ENCODE results near the gene GBP7. TPM values are rescaled to one million over a fixed set of nuclear protein-coding genes. Genes with fewer than 3 reads are reported as not detected.

The GBP7 gene
- total RNA-seq, 8 experiments from 2014 or later = 0.19 TPM; not detected in 7

DNA sequence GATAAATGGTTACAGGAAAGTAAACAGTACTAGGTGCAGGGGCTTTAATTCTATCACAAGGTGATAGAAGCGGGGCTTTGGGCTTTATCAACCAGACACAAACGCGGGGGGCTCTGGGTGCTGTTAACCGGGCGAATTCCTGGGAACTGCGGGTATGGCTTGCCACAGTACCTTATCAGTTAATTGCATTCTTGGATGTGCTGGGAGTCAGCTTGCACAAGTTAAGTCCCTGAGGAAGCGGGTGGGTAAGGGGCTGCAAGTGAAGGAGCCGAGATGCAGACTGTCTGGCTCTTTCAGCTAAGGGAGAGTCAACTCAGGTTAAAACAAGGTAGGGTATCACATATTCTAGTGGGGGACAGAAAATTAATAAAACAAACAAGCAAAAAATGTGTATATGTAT lies 22.3 kb upstream of the GBP7 start:
- no peaks in the 10 kb centered on the region for H3K4me1 ChIP-seq (replicated peaks in 1 of 2)
- ATAC-seq (replicated peaks in 6 of 8) = no peak
- no peak overlapping the region for H3K27ac ChIP-seq
- H3K4me3 ChIP-seq = no peak overlapping the region
- 43 to 96% (median 85%) methylated on average over 4 to 8 of the region's 8 CpGs; no CpG with 5 or more reads in 3 of the 10 experiments for WGBS, 10 experiments
- in situ Hi-C loops (cut with MboI; ENCODE audit: low pct_unique_long_range_greater_than_20kb in 2 of 9, low sequenced_read_pairs in 9 of 9, unreplicated experiment in 9 of 9) = no loop called here

GRCh38 chr1:89195476-89195875 lies 19.7 kb upstream of the GBP7 start:
- no peak for ATAC-seq (replicated peaks in 6 of 8)
- Histone ChIP-seq H3K27ac (no peak overlapping the region), H3K4me3 (no peak overlapping the region), H3K4me1 (replicated peaks in 1 of 2) (no peaks in the 10 kb centered on the region)
- in situ Hi-C loops (cut with MboI; ENCODE audit: low pct_unique_long_range_greater_than_20kb in 2 of 9, low sequenced_read_pairs in 9 of 9, unreplicated experiment in 9 of 9) = no loop called here
- WGBS, 10 experiments = 70 to 100% (median 88%) methylated on average over 2 to 3 of the region's 3 CpGs

- Histone ChIP-seq H3K4me1 (replicated peaks in 1 of 2) (no peaks in the 10 kb centered on the region), H3K4me3 (no peak overlapping the region), H3K27ac (no peak overlapping the region)
- in situ Hi-C loops (cut with MboI; ENCODE audit: low pct_unique_long_range_greater_than_20kb in 2 of 9, low sequenced_read_pairs in 9 of 9, unreplicated experiment in 9 of 9) = no loop called here
- WGBS, 10 experiments = 15 to 89% (median 75%) methylated on average over 1 to 5 of the region's 5 CpGs; no CpG with 5 or more reads in 2 of the 10 experiments
- peak in 3 of 8 experiments; percentile 62 to 75 (median 71) for ATAC-seq (replicated peaks in 6 of 8)
These were observed 15.5 kb upstream of the GBP7 start for GRCh38 chr1:89191314-89191713.

GRCh38 chr1:89190017-89190416 lies 14.2 kb upstream of the GBP7 start:
- Histone ChIP-seq H3K27ac (no peak overlapping the region), H3K4me3 (no peak overlapping the region), H3K4me1 (replicated peaks in 1 of 2) (no peaks in the 10 kb centered on the region)
- WGBS, 10 experiments = 57 to 100% (median 80%) methylated on average over 1 to 4 of the region's 4 CpGs; no CpG with 5 or more reads in 1 of the 10 experiments
- ATAC-seq (replicated peaks in 6 of 8) = no peak
- in situ Hi-C loops (cut with MboI; ENCODE audit: low pct_unique_long_range_greater_than_20kb in 2 of 9, low sequenced_read_pairs in 9 of 9, unreplicated experiment in 9 of 9) = no loop called here

DNA sequence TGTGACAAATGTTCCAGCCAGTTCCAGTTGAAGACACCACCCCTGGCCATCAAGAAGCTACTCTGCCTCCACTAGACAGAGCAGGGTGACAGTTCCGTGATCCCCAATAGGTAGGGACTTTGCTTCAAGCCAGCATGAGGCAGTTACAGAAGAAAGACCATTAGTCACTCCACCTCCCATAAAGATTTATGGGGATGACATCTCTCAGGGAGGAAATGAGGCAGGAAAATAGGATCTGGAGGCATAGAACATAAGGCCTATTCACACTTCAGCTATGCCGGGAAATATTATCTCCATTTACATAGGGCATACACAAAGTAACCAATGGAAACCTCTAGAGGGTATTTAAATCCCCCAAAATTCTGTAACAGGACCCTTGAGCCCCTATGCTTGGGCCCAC lies 3.5 kb upstream of the GBP7 start:
- no peak overlapping the region for H3K27ac ChIP-seq
- in situ Hi-C loops (cut with MboI; ENCODE audit: low pct_unique_long_range_greater_than_20kb in 2 of 9, low sequenced_read_pairs in 9 of 9, unreplicated experiment in 9 of 9) = no loop called here
- ATAC-seq (replicated peaks in 6 of 8) = peak in 1 of 8 experiments; percentile 15
- WGBS, 10 experiments = 67 to 100% (median 96%) methylated on average over 1 to 2 of the region's 2 CpGs; no CpG with 5 or more reads in 2 of the 10 experiments
- no peak overlapping the region for H3K4me3 ChIP-seq
- no peaks in the 10 kb centered on the region for H3K4me1 ChIP-seq (replicated peaks in 1 of 2)

DNA sequence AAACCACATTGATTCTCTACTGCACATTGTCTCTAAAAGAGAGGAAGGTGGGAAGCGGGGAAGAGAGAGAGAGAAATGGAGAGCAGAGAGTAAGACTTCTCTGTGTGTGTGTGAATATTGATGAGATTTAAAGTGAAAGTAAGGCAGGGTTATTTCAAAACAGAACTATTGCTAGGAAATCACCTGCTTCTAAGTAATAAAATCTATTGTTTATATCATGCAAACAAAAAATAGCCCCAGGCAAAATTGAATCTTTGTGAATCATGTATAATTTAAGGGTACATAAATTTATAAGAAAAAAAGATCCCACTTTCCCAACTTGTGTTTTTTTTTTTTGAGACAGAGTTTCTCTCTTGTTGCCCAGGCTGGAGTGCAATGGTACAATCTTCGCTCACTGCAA lies 1.2 kb upstream of the GBP7 start:
- Histone ChIP-seq H3K4me1 (replicated peaks in 1 of 2) (no peaks in the 10 kb centered on the region), H3K4me3 (no peak overlapping the region), H3K27ac (no peak overlapping the region)
- 57 to 100% (median 93%) methylated on average over 1 to 2 of the region's 2 CpGs; no CpG with 5 or more reads in 1 of the 10 experiments for WGBS, 10 experiments
- no peak for ATAC-seq (replicated peaks in 6 of 8)
- in situ Hi-C loops (cut with MboI; ENCODE audit: low pct_unique_long_range_greater_than_20kb in 2 of 9, low sequenced_read_pairs in 9 of 9, unreplicated experiment in 9 of 9) = no loop called here

GRCh38 chr1:89174491-89174890 lies 1.3 kb downstream of the GBP7 start:
- ATAC-seq (replicated peaks in 6 of 8) = no peak
- in situ Hi-C loops (cut with MboI; ENCODE audit: low pct_unique_long_range_greater_than_20kb in 2 of 9, low sequenced_read_pairs in 9 of 9, unreplicated experiment in 9 of 9) = no loop called here
- 60 to 100% (median 76%) methylated on average over 1 to 3 of the region's 3 CpGs; no CpG with 5 or more reads in 2 of the 10 experiments for WGBS, 10 experiments
- H3K4me3 ChIP-seq = no peak overlapping the region
- H3K27ac ChIP-seq = no peak overlapping the region
- no peaks in the 10 kb centered on the region for H3K4me1 ChIP-seq (replicated peaks in 1 of 2)

DNA sequence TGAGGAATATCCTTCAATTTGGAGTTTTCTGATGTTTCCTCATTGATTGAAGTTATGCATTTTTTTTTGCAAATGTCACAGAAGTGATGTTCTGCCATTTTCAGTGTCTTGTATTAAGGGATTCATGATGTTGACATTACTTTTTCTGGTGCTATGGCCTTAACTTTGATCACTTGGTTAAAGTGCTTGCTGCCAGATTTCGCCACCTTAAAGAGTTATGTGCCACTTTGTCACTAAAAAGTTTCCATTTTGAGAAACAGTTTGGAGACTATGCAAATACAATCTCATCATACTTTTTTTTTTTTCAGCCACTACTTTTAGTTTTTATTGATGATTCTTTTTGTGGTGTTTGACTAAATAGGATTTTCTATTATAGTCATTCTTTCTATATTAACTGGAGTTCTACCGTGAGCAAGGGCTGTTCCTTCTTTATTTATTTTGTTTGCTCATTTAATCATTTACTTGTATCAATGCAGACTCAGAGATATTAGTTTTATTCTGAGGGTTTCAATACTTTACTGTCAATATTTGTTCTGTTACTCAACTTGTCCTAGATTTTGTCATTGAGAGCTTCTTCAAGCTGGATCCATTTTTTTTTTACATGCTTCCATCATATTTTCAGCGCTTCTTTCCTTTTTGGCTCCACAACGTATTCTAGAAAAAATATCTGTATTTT lies 3.2 kb downstream of the GBP7 start:
- H3K4me1 ChIP-seq (replicated peaks in 1 of 2) = no peaks in the 10 kb centered on the region
- H3K27ac ChIP-seq = no peak overlapping the region
- no peak for ATAC-seq (replicated peaks in 6 of 8)
- no peak overlapping the region for H3K4me3 ChIP-seq
- 69 to 98% (median 86%) methylated on average over 1 to 4 of the region's 4 CpGs for WGBS, 10 experiments
- in situ Hi-C loops (cut with MboI; ENCODE audit: low pct_unique_long_range_greater_than_20kb in 2 of 9, low sequenced_read_pairs in 9 of 9, unreplicated experiment in 9 of 9) = no loop called here

DNA sequence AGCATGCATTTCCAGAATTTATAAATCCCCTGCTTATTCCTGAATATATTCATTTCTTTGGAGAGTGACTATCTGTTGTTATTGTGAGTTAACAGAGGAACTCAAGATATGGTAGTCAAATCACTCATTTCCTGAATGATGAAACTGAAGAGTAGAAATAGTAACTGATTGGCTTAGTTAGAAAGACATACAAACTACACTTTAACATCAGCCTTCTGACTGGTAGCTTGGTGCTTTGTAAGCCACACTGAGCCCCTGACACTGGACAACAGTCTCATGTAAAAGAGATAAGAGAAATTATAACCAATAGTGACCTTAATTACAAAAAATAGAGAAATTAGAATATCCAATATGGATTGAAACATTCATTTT lies 4.8 kb downstream of the GBP7 start:
- Histone ChIP-seq H3K4me1 (replicated peaks in 1 of 2) (no peaks in the 10 kb centered on the region), H3K27ac (no peak overlapping the region), H3K4me3 (no peak overlapping the region)
- ATAC-seq (replicated peaks in 6 of 8) = no peak
- in situ Hi-C loops (cut with MboI; ENCODE audit: low pct_unique_long_range_greater_than_20kb in 2 of 9, low sequenced_read_pairs in 9 of 9, unreplicated experiment in 9 of 9) = no loop called here

- H3K4me3 ChIP-seq = no peak overlapping the region
- in situ Hi-C loops (cut with MboI; ENCODE audit: low pct_unique_long_range_greater_than_20kb in 2 of 9, low sequenced_read_pairs in 9 of 9, unreplicated experiment in 9 of 9) = no loop called here
- no peak for ATAC-seq (replicated peaks in 6 of 8)
- WGBS, 10 experiments = 33 to 100% (median 73%) methylated on average over 1 to 4 of the region's 4 CpGs
- no peak overlapping the region for H3K27ac ChIP-seq
- H3K4me1 ChIP-seq (replicated peaks in 1 of 2) = no peaks in the 10 kb centered on the region
These were observed 5.4 kb downstream of the GBP7 start for GRCh38 chr1:89170170-89171066.

GRCh38 chr1:89169166-89169565 lies 6.6 kb downstream of the GBP7 start:
- in situ Hi-C loops (cut with MboI; ENCODE audit: low pct_unique_long_range_greater_than_20kb in 2 of 9, low sequenced_read_pairs in 9 of 9, unreplicated experiment in 9 of 9) = no loop called here

DNA sequence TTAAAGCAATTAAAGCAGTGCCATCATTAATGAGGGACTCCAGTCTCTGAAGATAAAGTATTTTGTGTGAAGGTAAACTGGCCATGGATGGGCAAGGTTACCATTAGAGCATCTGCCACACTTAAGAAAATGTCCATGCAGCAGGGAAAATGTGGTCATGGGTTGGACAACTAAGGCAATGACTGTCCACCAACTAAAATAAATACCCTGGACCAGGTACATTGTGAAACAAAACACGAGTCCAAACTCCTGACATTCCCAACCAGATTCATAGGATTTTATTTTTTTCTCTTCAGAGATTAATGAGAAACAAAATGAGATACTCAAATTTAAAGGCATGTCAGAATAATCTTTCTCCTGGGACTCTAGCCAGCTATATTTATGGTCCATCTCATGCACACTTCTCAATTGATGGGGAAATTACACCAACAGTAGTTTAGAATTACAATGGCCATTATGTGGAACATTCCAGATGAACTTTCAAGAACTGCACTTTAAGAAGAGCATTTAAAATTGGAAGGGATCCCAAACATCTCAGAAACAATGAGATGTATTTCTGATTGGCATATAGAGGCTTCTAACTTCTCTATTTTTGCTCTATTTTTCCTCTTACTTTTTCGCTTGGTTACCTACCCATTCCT lies 8.1 kb downstream of the GBP7 start:
- no peak for ATAC-seq (replicated peaks in 6 of 8)
- H3K4me1 ChIP-seq (replicated peaks in 1 of 2) = no peaks in the 10 kb centered on the region
- WGBS, 10 experiments = 0 to 91% (median 70%) methylated on average over 1 to 2 of the region's 2 CpGs
- H3K4me3 ChIP-seq = no peak overlapping the region
- in situ Hi-C loops (cut with MboI; ENCODE audit: low pct_unique_long_range_greater_than_20kb in 2 of 9, low sequenced_read_pairs in 9 of 9, unreplicated experiment in 9 of 9) = no loop called here
- H3K27ac ChIP-seq = no peak overlapping the region

More at GRCh38 chr1:89169166-89169565, 6.6 kb downstream of the GBP7 start:
- no peak overlapping the region for H3K27ac ChIP-seq
- ATAC-seq (replicated peaks in 6 of 8) = no peak
- WGBS, 10 experiments = 4 to 75% (median 50%) methylated on average over 1 to 2 of the region's 2 CpGs
- no peaks in the 10 kb centered on the region for H3K4me1 ChIP-seq (replicated peaks in 1 of 2)
- no peak overlapping the region for H3K4me3 ChIP-seq

GRCh38 chr1:89166705-89167104 lies 9.1 kb downstream of the GBP7 start:
- ATAC-seq (replicated peaks in 6 of 8) = peak in 1 of 8 experiments; percentile 22
- no peaks in the 10 kb centered on the region for H3K4me1 ChIP-seq (replicated peaks in 1 of 2)
- no peak overlapping the region for H3K4me3 ChIP-seq
- H3K27ac ChIP-seq = no peak overlapping the region
- 0 to 67% (median 49%) methylated on average over 1 of the region's 1 CpG; no CpG with 5 or more reads in 4 of the 10 experiments for WGBS, 10 experiments
- in situ Hi-C loops (cut with MboI; ENCODE audit: low pct_unique_long_range_greater_than_20kb in 2 of 9, low sequenced_read_pairs in 9 of 9, unreplicated experiment in 9 of 9) = no loop called here
